Measurements from ENCODE around the gene ZFAND5.
A peak's percentile ranks its signal among the peaks of the same experiment; 100 is the strongest.

The ZFAND5 gene

DNA sequence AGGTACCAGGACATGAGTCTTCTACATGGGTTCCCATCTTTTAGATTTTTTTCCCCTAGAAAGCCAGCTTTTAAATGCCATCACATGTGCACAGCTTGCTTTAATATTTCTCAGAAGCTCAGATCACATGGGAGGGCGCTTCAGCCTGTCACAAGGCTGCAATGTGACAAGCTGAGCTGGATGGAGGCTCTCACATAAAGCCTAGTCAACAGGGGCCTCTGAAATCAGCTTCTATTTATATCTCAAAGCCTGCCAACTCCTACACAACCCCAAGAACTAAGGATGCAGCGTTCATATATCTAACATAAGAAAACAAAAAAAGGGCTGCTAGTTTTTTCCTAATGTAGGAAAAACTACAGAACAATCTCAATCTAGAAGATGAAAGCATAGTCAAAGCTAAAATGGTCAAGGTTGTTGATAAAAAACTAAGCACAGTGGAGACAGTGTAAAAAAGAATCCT, 2.3 kb downstream of the ZFAND5 start:
- TF ChIP-seq, protein P1, sequence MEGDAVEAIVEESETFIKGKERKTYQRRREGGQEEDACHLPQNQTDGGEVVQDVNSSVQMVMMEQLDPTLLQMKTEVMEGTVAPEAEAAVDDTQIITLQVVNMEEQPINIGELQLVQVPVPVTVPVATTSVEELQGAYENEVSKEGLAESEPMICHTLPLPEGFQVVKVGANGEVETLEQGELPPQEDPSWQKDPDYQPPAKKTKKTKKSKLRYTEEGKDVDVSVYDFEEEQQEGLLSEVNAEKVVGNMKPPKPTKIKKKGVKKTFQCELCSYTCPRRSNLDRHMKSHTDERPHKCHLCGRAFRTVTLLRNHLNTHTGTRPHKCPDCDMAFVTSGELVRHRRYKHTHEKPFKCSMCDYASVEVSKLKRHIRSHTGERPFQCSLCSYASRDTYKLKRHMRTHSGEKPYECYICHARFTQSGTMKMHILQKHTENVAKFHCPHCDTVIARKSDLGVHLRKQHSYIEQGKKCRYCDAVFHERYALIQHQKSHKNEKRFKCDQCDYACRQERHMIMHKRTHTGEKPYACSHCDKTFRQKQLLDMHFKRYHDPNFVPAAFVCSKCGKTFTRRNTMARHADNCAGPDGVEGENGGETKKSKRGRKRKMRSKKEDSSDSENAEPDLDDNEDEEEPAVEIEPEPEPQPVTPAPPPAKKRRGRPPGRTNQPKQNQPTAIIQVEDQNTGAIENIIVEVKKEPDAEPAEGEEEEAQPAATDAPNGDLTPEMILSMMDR (IDR thresholded peaks at IDR 0.05; ENCODE audit: insufficient read depth, low read length, poor library complexity, severe bottlenecking), result no peak
- peak; percentile 46 for DNase-seq (ENCODE audit: extremely low read depth, insufficient read length)
- peaks cover 3% of the 10 kb centered on the region for H3K36me3 ChIP-seq (ENCODE audit: control insufficient read depth, insufficient read depth, low read length)
- no peaks in the 10 kb centered on the region for H3K27me3 ChIP-seq (replicated peaks; ENCODE audit: control insufficient read depth, insufficient read depth, low read length)
- peak overlapping the region; percentile 73 for H3K4me3 ChIP-seq (replicated peaks; ENCODE audit: low read depth, low read length)

DNA sequence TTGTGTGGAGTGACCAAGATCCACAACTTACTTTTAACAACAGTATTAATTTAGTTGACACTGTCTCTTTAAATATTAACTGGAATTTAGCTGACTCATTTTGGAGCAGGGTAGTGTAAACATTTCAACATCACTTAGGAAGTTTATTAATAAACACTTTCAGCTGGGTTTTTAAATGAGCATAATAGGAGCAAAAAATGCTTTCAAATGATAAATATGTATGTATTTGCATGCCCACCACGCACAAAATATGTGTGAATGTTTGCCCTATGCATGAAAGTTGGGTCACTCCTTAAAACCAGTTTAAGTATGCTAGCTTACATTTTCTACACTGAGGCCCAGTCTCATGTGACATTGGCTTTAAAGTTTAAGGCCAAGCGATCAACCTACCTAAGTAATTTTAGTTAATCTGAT, 2.9 kb downstream of the ZFAND5 start:
- TF ChIP-seq, protein P1 (IDR thresholded peaks at IDR 0.05; ENCODE audit: insufficient read depth, low read length, poor library complexity, severe bottlenecking), result no peak
- Histone ChIP-seq H3K36me3 (ENCODE audit: control insufficient read depth, insufficient read depth, low read length) (peaks cover 3% of the 10 kb centered on the region), H3K27me3 (replicated peaks; ENCODE audit: control insufficient read depth, insufficient read depth, low read length) (no peaks in the 10 kb centered on the region), H3K4me3 (replicated peaks; ENCODE audit: low read depth, low read length) (peak overlapping the region; percentile 73)
- DNase-seq (ENCODE audit: extremely low read depth, insufficient read length), result no peak

DNA sequence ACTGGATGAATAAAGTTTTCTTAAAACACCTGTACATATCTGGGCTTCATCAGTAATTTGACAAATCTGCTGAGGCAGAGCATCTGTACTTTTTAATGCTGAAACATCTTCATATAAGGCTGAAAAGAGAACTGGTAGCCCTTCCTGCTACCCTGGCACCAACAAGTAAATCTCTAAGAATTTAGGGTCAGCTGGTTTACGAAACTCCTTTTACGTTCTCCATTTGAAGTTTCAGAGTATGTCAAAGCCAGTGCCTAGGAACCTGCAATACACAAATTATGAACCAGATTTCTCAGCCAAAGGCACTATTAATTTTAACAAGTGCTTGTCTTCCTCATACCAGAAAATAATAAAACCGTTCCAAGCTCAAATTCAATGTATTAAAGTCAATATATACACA, 3.8 kb downstream of the ZFAND5 start:
- Histone ChIP-seq H3K27me3 (replicated peaks; ENCODE audit: control insufficient read depth, insufficient read depth, low read length) (no peaks in the 10 kb centered on the region), H3K36me3 (ENCODE audit: control insufficient read depth, insufficient read depth, low read length) (peaks cover 9% of the 10 kb centered on the region), H3K4me3 (replicated peaks; ENCODE audit: low read depth, low read length) (no peak overlapping the region)
- no peak for DNase-seq (ENCODE audit: extremely low read depth, insufficient read length)
- TF ChIP-seq, protein P1 (IDR thresholded peaks at IDR 0.05; ENCODE audit: insufficient read depth, low read length, poor library complexity, severe bottlenecking), result no peak

DNA sequence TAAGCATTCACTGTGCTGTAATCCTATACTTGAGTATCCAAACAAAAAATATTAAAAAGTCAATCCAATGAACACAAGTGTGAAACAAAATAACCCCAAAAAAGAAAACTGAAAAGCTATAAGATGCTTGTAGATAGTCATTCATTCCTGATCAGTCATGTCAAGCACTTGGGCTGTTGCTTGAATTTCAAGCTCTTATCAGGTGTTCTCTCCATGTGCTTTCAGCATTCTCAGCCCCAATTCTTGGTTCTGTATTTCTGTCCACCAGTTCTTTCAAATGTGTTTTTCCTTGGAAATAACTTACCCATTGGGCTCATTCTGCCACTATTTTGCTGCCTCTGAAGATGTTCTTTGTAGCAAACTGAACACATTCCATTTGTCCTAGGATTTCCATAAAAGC, 4.7 kb downstream of the ZFAND5 start:
- no peak overlapping the region for H3K4me3 ChIP-seq (replicated peaks; ENCODE audit: low read depth, low read length)
- peaks cover 9% of the 10 kb centered on the region for H3K36me3 ChIP-seq (ENCODE audit: control insufficient read depth, insufficient read depth, low read length)
- DNase-seq (ENCODE audit: extremely low read depth, insufficient read length), result no peak
- TF ChIP-seq, protein P1 (IDR thresholded peaks at IDR 0.05; ENCODE audit: insufficient read depth, low read length, poor library complexity, severe bottlenecking), result no peak
- no peaks in the 10 kb centered on the region for H3K27me3 ChIP-seq (replicated peaks; ENCODE audit: control insufficient read depth, insufficient read depth, low read length)

DNA sequence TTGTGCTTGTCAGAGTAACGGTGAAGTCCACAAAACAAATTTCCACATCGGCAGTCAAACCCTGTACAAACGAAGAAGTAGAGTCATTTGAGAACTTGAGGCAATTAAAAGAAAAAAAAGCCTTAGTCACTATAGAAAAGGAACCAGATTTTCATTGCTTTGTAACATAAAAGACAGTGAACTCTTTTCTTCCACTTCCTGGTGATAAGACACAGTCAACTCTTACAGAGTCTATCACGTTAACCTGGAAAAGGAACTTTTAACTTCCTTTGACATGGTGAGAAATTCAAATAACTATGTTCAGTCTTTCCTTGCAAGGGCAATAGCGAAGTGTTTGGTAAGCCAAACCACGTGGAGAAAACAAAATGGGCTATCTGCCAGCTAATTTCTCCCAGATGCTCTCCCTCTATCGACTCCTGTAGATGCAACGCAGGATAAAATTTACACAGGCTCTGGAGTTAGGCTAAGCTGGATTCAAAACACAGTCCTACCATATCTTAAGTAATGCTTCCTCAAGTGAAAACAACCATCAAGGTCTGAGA, 8.9 kb downstream of the ZFAND5 start:
- no peak for DNase-seq (ENCODE audit: extremely low read depth, insufficient read length)
- no peak overlapping the region for H3K4me3 ChIP-seq (replicated peaks; ENCODE audit: low read depth, low read length)
- peaks cover 9% of the 10 kb centered on the region for H3K36me3 ChIP-seq (ENCODE audit: control insufficient read depth, insufficient read depth, low read length)
- TF ChIP-seq, protein P1 (IDR thresholded peaks at IDR 0.05; ENCODE audit: insufficient read depth, low read length, poor library complexity, severe bottlenecking), result no peak
- no peaks in the 10 kb centered on the region for H3K27me3 ChIP-seq (replicated peaks; ENCODE audit: control insufficient read depth, insufficient read depth, low read length)

DNA sequence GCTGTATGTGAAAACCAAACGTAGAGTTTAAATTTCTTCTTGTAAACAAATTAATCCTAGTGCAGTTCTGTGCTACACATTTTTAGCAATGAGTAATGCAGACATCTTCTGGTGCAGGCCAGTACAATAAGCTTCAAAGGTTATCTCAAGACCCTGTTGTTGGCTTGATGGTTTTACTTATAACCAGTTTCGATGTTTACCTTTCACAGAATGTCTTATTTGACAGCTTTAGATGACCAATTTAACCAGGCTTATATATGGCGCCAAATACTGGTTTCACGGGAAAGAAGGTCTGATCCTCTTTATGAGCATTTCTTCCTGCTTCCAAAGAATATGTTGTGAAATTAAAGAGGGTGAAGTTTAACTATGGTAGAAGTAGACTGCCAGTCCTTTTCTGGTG, 9.9 kb downstream of the ZFAND5 start:
- H3K27me3 ChIP-seq (replicated peaks; ENCODE audit: control insufficient read depth, insufficient read depth, low read length), result no peaks in the 10 kb centered on the region
- TF ChIP-seq, protein P1 (IDR thresholded peaks at IDR 0.05; ENCODE audit: insufficient read depth, low read length, poor library complexity, severe bottlenecking), result no peak
- no peak for DNase-seq (ENCODE audit: extremely low read depth, insufficient read length)
- peaks cover 9% of the 10 kb centered on the region for H3K36me3 ChIP-seq (ENCODE audit: control insufficient read depth, insufficient read depth, low read length)
- no peak overlapping the region for H3K4me3 ChIP-seq (replicated peaks; ENCODE audit: low read depth, low read length)

Data from GM06990 (cell line).